ENCODE data around the gene CAST.

CAST gene

DNA sequence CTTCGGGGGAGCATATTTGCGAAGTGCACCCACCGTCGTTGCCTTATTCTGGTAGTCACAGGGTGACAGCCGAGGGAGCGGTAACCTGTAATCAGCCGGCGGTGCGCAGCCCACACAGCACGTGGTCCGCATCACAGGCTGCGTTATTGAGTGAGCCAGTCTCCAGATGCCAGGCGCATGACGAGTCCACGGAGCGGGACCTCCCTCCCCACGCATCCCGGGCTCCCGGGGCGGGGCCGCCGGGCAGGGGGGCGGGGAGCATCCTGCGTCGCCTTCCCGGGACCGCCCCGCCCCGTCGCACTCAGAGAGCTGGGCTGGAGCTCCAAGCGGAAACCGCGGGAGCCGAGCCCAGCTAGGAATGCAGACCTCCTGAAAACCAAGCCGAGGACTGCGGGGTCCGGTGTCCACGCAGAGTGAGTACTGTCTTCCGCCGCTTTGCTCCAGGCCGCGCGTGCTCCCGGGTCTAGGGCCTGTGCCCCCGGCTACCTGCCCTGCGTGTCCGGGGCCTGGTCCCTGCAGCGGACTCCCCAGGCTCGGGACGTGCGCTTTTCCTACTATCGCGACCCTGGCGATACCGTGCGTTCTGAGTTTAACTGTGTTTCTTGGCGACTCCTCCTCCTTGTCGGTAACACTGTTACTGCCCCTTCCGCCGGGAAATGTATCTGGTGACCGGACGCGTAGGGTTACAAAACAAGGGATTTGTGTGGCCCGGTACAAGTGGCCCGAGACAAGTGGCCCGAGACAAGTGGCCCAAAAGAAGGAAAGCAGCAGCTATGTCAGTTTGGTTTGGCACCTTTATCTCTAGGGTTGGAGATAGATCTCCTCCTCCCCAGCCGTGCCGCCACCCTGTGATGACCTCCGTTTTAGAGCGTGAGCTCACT is 40.6 kb downstream of the CAST start:
- H3K36me3 ChIP-seq (ENCODE audit: insufficient read depth, low read length) = peaks cover 9% of the 10 kb centered on the region
- H3K9me3 ChIP-seq (ENCODE audit: low read length) = no peaks in the 10 kb centered on the region
- H3K4me3 ChIP-seq (ENCODE audit: low read depth in 1 of 2, low read length in 2 of 2) = peak overlapping the region; percentile 59 to 65
- H3K4me1 ChIP-seq (ENCODE audit: insufficient read depth, low read length) = peaks cover 10% of the 10 kb centered on the region
- peak overlapping the region; percentile 55 for H3K9ac ChIP-seq (ENCODE audit: low read length)
- H3K27ac ChIP-seq (ENCODE audit: low read depth, low read length) = peak overlapping the region; percentile 83
- no peaks in the 10 kb centered on the region for H3K27me3 ChIP-seq (ENCODE audit: control insufficient read depth in 1 of 2, insufficient read depth in 2 of 2, low read length in 2 of 2)

- Histone ChIP-seq H3K27me3 (ENCODE audit: control insufficient read depth in 1 of 2, insufficient read depth in 2 of 2, low read length in 2 of 2) (no peaks in the 10 kb centered on the region), H3K36me3 (ENCODE audit: insufficient read depth, low read length) (peaks cover 9% of the 10 kb centered on the region), H3K9ac (ENCODE audit: low read length) (peak overlapping the region; percentile 55), H3K9me3 (ENCODE audit: low read length) (no peaks in the 10 kb centered on the region), H3K27ac (ENCODE audit: low read depth, low read length) (peak overlapping the region; percentile 83), H3K4me3 (ENCODE audit: low read depth in 1 of 2, low read length in 2 of 2) (peak overlapping the region; percentile 59 to 65), H3K4me1 (ENCODE audit: insufficient read depth, low read length) (peaks cover 10% of the 10 kb centered on the region)
Measured at GRCh38 chr5:96703384-96703920, 41.3 kb downstream of the CAST start.

- peaks cover 15% of the 10 kb centered on the region for H3K4me1 ChIP-seq (ENCODE audit: insufficient read depth, low read length)
- H3K36me3 ChIP-seq (ENCODE audit: insufficient read depth, low read length) = peaks cover 9% of the 10 kb centered on the region
- peak overlapping the region; percentile 83 for H3K27ac ChIP-seq (ENCODE audit: low read depth, low read length)
- H3K27me3 ChIP-seq (ENCODE audit: control insufficient read depth in 1 of 2, insufficient read depth in 2 of 2, low read length in 2 of 2) = no peaks in the 10 kb centered on the region
- H3K4me3 ChIP-seq (ENCODE audit: low read depth in 1 of 2, low read length in 2 of 2) = peak overlapping the region in 1 of 2 donors; percentile 65
- H3K9me3 ChIP-seq (ENCODE audit: low read length) = no peaks in the 10 kb centered on the region
- peak overlapping the region; percentile 55 for H3K9ac ChIP-seq (ENCODE audit: low read length)
Measured at GRCh38 chr5:96703995-96704394, 41.8 kb downstream of the CAST start.

- Histone ChIP-seq H3K9ac (ENCODE audit: low read length) (no peak overlapping the region), H3K27ac (ENCODE audit: low read depth, low read length) (no peak overlapping the region), H3K9me3 (ENCODE audit: low read length) (no peaks in the 10 kb centered on the region), H3K4me3 (ENCODE audit: low read depth in 1 of 2, low read length in 2 of 2) (no peak overlapping the region), H3K4me1 (ENCODE audit: insufficient read depth, low read length) (peaks cover 18% of the 10 kb centered on the region), H3K36me3 (ENCODE audit: insufficient read depth, low read length) (no peaks in the 10 kb centered on the region), H3K27me3 (ENCODE audit: control insufficient read depth in 1 of 2, insufficient read depth in 2 of 2, low read length in 2 of 2) (no peaks in the 10 kb centered on the region)
Measured at GRCh38 chr5:96706433-96707111, 44.4 kb downstream of the CAST start.

DNA sequence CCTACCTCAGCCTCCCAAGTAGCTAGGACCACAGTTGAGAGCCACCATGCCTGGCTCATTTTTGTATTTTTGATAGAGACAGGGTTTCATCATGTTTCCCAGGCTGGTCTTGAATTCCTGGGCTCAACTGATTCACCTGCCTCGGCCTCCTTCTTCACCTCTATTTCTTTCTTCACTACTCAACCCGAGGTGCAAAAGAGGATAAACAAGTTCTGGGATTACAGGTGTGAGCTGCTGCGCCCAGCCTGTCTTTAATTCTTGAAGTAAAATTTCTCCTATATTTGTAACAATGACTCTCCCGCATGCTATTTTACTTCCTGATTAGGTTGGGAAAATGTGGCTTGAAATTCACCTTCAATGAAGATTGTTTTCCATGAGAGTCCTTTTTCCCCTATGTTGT is 46.4 kb downstream of the CAST start:
- H3K27ac ChIP-seq (ENCODE audit: low read depth, low read length) = no peak overlapping the region
- peaks cover 23% of the 10 kb centered on the region for H3K4me1 ChIP-seq (ENCODE audit: insufficient read depth, low read length)

GRCh38 chr5:96709152-96709821 is 47.1 kb downstream of the CAST start:
- Histone ChIP-seq H3K36me3 (ENCODE audit: insufficient read depth, low read length) (no peaks in the 10 kb centered on the region), H3K9ac (ENCODE audit: low read length) (no peak overlapping the region), H3K4me3 (ENCODE audit: low read depth in 1 of 2, low read length in 2 of 2) (no peak overlapping the region), H3K4me1 (ENCODE audit: insufficient read depth, low read length) (peaks cover 22% of the 10 kb centered on the region), H3K9me3 (ENCODE audit: low read length) (no peaks in the 10 kb centered on the region), H3K27ac (ENCODE audit: low read depth, low read length) (no peak overlapping the region), H3K27me3 (ENCODE audit: control insufficient read depth in 1 of 2, insufficient read depth in 2 of 2, low read length in 2 of 2) (no peaks in the 10 kb centered on the region)

More for the DNA sequence above, 46.4 kb downstream of the CAST start:
- H3K9ac ChIP-seq (ENCODE audit: low read length) = no peak overlapping the region
- no peaks in the 10 kb centered on the region for H3K36me3 ChIP-seq (ENCODE audit: insufficient read depth, low read length)
- no peaks in the 10 kb centered on the region for H3K27me3 ChIP-seq (ENCODE audit: control insufficient read depth in 1 of 2, insufficient read depth in 2 of 2, low read length in 2 of 2)
- H3K4me3 ChIP-seq (ENCODE audit: low read depth in 1 of 2, low read length in 2 of 2) = no peak overlapping the region
- no peaks in the 10 kb centered on the region for H3K9me3 ChIP-seq (ENCODE audit: low read length)

DNA sequence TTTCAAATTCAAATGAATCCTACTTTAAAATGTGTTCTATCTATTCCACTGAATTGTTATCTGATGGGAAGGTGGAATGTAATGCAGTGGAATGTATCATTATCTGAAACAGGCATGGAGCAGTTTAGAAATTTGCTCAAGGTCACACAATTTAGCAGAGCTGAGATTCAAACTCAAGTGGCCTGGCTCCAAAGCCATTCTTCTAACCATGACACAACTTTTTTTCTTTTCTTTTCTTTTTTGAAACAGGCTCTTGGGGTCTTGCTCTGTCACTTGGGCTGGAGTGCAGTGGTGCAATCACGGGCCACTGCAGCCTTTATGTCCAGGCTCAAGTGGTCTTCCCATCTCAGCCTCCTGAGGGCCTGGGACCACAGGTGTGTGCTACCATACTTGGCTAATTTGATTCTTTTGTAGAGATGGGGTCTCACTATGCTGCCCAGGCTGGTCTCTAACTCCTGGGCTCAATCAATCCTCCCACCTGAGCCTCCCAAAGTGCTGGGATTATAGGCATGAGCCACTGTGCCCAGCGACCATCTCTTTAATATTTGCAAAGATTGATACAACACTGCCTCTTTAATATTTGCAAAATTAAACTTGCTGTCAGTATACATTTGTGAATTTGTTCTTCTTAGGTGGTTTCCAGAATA is 50.0 kb downstream of the CAST start:
- Histone ChIP-seq H3K27me3 (ENCODE audit: control insufficient read depth in 1 of 2, insufficient read depth in 2 of 2, low read length in 2 of 2) (no peaks in the 10 kb centered on the region), H3K9ac (ENCODE audit: low read length) (no peak overlapping the region), H3K4me1 (ENCODE audit: insufficient read depth, low read length) (peaks cover 43% of the 10 kb centered on the region), H3K27ac (ENCODE audit: low read depth, low read length) (no peak overlapping the region), H3K4me3 (ENCODE audit: low read depth in 1 of 2, low read length in 2 of 2) (no peak overlapping the region), H3K36me3 (ENCODE audit: insufficient read depth, low read length) (no peaks in the 10 kb centered on the region), H3K9me3 (ENCODE audit: low read length) (no peaks in the 10 kb centered on the region)

- peak overlapping the region; percentile 19 for H3K27ac ChIP-seq (ENCODE audit: low read depth, low read length)
- H3K27me3 ChIP-seq (ENCODE audit: control insufficient read depth in 1 of 2, insufficient read depth in 2 of 2, low read length in 2 of 2) = no peaks in the 10 kb centered on the region
- peak overlapping the region; percentile 15 for H3K9ac ChIP-seq (ENCODE audit: low read length)
- peaks cover 42% of the 10 kb centered on the region for H3K4me1 ChIP-seq (ENCODE audit: insufficient read depth, low read length)
- H3K36me3 ChIP-seq (ENCODE audit: insufficient read depth, low read length) = no peaks in the 10 kb centered on the region
- H3K4me3 ChIP-seq (ENCODE audit: low read depth in 1 of 2, low read length in 2 of 2) = no peak overlapping the region
- no peaks in the 10 kb centered on the region for H3K9me3 ChIP-seq (ENCODE audit: low read length)
Measured at GRCh38 chr5:96714450-96714849, 52.3 kb downstream of the CAST start.

- Histone ChIP-seq H3K9ac (ENCODE audit: low read length) (no peak overlapping the region), H3K4me1 (ENCODE audit: insufficient read depth, low read length) (peaks cover 42% of the 10 kb centered on the region), H3K4me3 (ENCODE audit: low read depth in 1 of 2, low read length in 2 of 2) (no peak overlapping the region), H3K27me3 (ENCODE audit: control insufficient read depth in 1 of 2, insufficient read depth in 2 of 2, low read length in 2 of 2) (no peaks in the 10 kb centered on the region), H3K36me3 (ENCODE audit: insufficient read depth, low read length) (no peaks in the 10 kb centered on the region), H3K27ac (ENCODE audit: low read depth, low read length) (peak overlapping the region; percentile 37), H3K9me3 (ENCODE audit: low read length) (no peaks in the 10 kb centered on the region)
Measured at GRCh38 chr5:96714951-96715451, 52.8 kb downstream of the CAST start.

- H3K9me3 ChIP-seq (ENCODE audit: low read length) = no peaks in the 10 kb centered on the region
- H3K9ac ChIP-seq (ENCODE audit: low read length) = no peak overlapping the region
- no peaks in the 10 kb centered on the region for H3K27me3 ChIP-seq (ENCODE audit: control insufficient read depth in 1 of 2, insufficient read depth in 2 of 2, low read length in 2 of 2)
- no peak overlapping the region for H3K27ac ChIP-seq (ENCODE audit: low read depth, low read length)
- H3K36me3 ChIP-seq (ENCODE audit: insufficient read depth, low read length) = no peaks in the 10 kb centered on the region
- H3K4me3 ChIP-seq (ENCODE audit: low read depth in 1 of 2, low read length in 2 of 2) = no peak overlapping the region
- peaks cover 51% of the 10 kb centered on the region for H3K4me1 ChIP-seq (ENCODE audit: insufficient read depth, low read length)
Measured at GRCh38 chr5:96716007-96716406, 53.8 kb downstream of the CAST start.
